H1 (cell line): ENCODE results near the gene CYP2C8. TPM values are rescaled to one million over a fixed set of nuclear protein-coding genes. Genes with fewer than 3 reads are reported as not detected.

ENCODE experiments used
- BACH1 ChIP-seq: IDR thresholded peaks from 2 replicates; pipeline ENCODE4 v1.6.1; 2012; ENCODE audit warnings: low read length, improper control_type of control experiment
- CBX5 ChIP-seq: fragments of 300-800, 300-1000 bp; sonication (generic); IDR thresholded peaks from 2 replicates; pipeline ENCODE4 v1.7.1; 2016; ENCODE audit warnings: antibody characterized with exemption, low read length, low read depth
- CBX8 ChIP-seq: fragments of 300-800, 300-1000 bp; sonication (generic); IDR thresholded peaks from 2 replicates; pipeline ENCODE4 v1.7.1; 2016; ENCODE audit warnings: low read depth, low read length, borderline replicate concordance
- CHD7 ChIP-seq: fragments of 300-600 bp; sonication (generic); IDR thresholded peaks from 2 replicates; pipeline ENCODE4 v1.7.1; 2012; ENCODE audit warnings: low read length, moderate library complexity, mild to moderate bottlenecking, inconsistent platforms; ENCODE audit not compliant: insufficient replicate concordance
- HDAC2 ChIP-seq, 2 experiments: fragments of 300-600 bp in 1 of 2; sonication (generic) in 1 of 2; IDR thresholded peaks; 2 replicates each; pipeline ENCODE4 v1.6.1; 2011 to 2012; ENCODE audit warnings: low read depth in 2 of 2, low read length in 2 of 2, mild to moderate bottlenecking in 2 of 2, moderate library complexity in 2 of 2, borderline replicate concordance in 1 of 2, inconsistent platforms in 1 of 2
- MAFK ChIP-seq: IDR thresholded peaks from 2 replicates; pipeline ENCODE4 v1.6.1; 2012; ENCODE audit warnings: low read depth, mild to moderate bottlenecking, improper control_type of control experiment, low read length
- NRF1 ChIP-seq: IDR thresholded peaks from 2 replicates; pipeline ENCODE4 v1.6.1; 2011; ENCODE audit warnings: mild to moderate bottlenecking, low read depth, low read length, improper control_type of control experiment
- PHF8 ChIP-seq: fragments of 200-600 bp; sonication (generic); conservative IDR thresholded peaks from 2 replicates; pipeline ENCODE4 v1.7.1; 2012; ENCODE audit warnings: low read depth, mild to moderate bottlenecking, inconsistent platforms, low read length, moderate library complexity
- POLR2AphosphoS5 ChIP-seq: IDR thresholded peaks from 2 replicates; pipeline ENCODE4 v1.6.1; 2011; ENCODE audit warnings: low read depth, low read length
- RBBP5 ChIP-seq: IDR thresholded peaks from 2 replicates; pipeline ENCODE4 v1.7.1; 2012; ENCODE audit warnings: low read depth, mild to moderate bottlenecking, inconsistent platforms, low read length, moderate library complexity, borderline replicate concordance
- SUZ12 ChIP-seq: fragments of 200-600 bp; sonication (generic); IDR thresholded peaks from 2 replicates; pipeline ENCODE4 v1.6.1; 2012; ENCODE audit warnings: mild to moderate bottlenecking, inconsistent platforms, low read length, moderate library complexity, mixed read lengths
- YY1 ChIP-seq: IDR thresholded peaks from 2 replicates; pipeline ENCODE4 v1.6.1; 2011; ENCODE audit warnings: low read depth, mild to moderate bottlenecking, low read length
- polyA plus RNA-seq, 7 experiments: library from polyadenylated mRNA; depleted of rRNA in 3 of 7; stranded (reverse) in 5 of 7; unstranded in 2 of 7; fragments of >200 nt in 5 of 7; fragments of 200-250 nt in 2 of 7; gene quantifications; 1 replicate in 5 of 7; 2 replicates in 1 of 7; 4 replicates in 1 of 7; pipeline versions ENCODE4 v1.2.1 to v1.2.3, GENCODE V29; 2011 to 2013; ENCODE audit warnings: missing spikeins in 2 of 7, mixed read lengths in 2 of 7
- total RNA-seq: library from RNA; stranded (reverse); fragmentation: NEBNext Ultra II Directional; extraction: Animal tissue kit (Norgen Biotek cat#: 25700); gene quantifications from 2 replicates; pipeline ENCODE4 v1.2.1, GENCODE V29; 2021

Gene CYP2C8
- total and polyA plus RNA-seq, 2 of the 8 experiments (the other 6 are each of a cell fraction or from before 2014, with no cell fraction given), result 0.32 to 0.89 TPM

GRCh38 chr10:95096143-95096542, 26.8 kb upstream of the CYP2C8 start (continued):
- TF ChIP-seq CHD7 (no peak), SUZ12 (no peak), PHF8 (no peak), HDAC2 (IDR thresholded peaks at IDR 0.05; ENCODE audit: borderline replicate concordance in 1 of 2, low read depth in 2 of 2, low read length in 2 of 2) (no peak), YY1 (no peak), BACH1 (no peak), RBBP5 (no peak), NRF1 (no peak), CBX8 (no peak), POLR2AphosphoS5 (no peak), CBX5 (no peak), MAFK (no peak)
